ENCODE results near the gene COL24A1.

DNA sequence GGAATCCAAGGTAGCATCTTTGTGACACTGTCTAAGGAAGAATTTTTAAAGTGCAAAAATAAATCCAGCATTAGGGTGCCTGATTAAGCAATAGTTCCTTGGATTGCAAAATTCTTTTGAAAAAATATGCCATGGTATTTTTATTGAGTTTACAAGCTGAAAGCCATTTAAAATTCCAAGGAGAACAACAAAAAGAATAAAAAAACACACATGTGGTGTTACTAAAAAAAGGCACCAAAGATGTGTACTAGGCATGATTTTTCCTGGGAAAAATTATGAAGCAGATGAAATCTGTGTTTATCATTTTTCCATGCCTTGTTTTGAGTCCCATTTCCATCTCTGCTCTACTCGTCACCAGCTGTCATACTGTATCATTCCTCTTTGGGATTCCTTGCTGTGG lies 291.4 kb downstream of the COL24A1 start:
- no peak for TF ChIP-seq POLR2A (IDR thresholded peaks at IDR 0.05)
- TF ChIP-seq, protein P1, sequence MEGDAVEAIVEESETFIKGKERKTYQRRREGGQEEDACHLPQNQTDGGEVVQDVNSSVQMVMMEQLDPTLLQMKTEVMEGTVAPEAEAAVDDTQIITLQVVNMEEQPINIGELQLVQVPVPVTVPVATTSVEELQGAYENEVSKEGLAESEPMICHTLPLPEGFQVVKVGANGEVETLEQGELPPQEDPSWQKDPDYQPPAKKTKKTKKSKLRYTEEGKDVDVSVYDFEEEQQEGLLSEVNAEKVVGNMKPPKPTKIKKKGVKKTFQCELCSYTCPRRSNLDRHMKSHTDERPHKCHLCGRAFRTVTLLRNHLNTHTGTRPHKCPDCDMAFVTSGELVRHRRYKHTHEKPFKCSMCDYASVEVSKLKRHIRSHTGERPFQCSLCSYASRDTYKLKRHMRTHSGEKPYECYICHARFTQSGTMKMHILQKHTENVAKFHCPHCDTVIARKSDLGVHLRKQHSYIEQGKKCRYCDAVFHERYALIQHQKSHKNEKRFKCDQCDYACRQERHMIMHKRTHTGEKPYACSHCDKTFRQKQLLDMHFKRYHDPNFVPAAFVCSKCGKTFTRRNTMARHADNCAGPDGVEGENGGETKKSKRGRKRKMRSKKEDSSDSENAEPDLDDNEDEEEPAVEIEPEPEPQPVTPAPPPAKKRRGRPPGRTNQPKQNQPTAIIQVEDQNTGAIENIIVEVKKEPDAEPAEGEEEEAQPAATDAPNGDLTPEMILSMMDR (IDR thresholded peaks at IDR 0.05) = no peak
